Omental fat pad (tissue), 4 donors: ENCODE results near the gene BMP7. TPM values are rescaled to one million over a fixed set of nuclear protein-coding genes. Genes with fewer than 3 reads are reported as not detected.
"Not testable (repeated sequence)": the region's sequence is repeated elsewhere in the genome, so short reads cannot be mapped to it uniquely, and the experiment has no call there.

Source experiments
- ATAC-seq: fragments of 150-250 bp; one replicate; pipeline ENCODE4 v1.9.1; 2016; ENCODE audit warnings: mild to moderate bottlenecking, moderate library complexity; ENCODE audit not compliant: low FRiP score
- DNase-seq: peaks from one replicate; pipeline ENCODE4 v3.0.0-alpha.2; 2019; ENCODE audit warnings: low spot score
- CTCF ChIP-seq, 3 donors: fragments of 450-650 bp; IDR thresholded peaks; one replicate each; pipeline ENCODE4 v1.5.1; 2016 to 2017; ENCODE audit warnings: antibody characterized with exemption in 3 of 3, mild to moderate bottlenecking in 3 of 3, moderate library complexity in 2 of 3
- total RNA-seq, 4 donors: library from RNA; depleted of rRNA; stranded (reverse); fragments of >200 nt; gene quantifications; one replicate each; pipeline ENCODE4 v1.1.0, GENCODE V29; 2016

The BMP7 gene
- total RNA-seq, 4 donors from 2014 or later: 0.79 to 5.1 (median 1.7) TPM

- ATAC-seq: no peak
- no peak for TF ChIP-seq CTCF (IDR thresholded peaks at IDR 0.05)
- no peak for DNase-seq
Observed at GRCh38 chr20:57159193-57159851, 107.1 kb downstream of the BMP7 start.

- DNase-seq (no peak), ATAC-seq (no peak)
- TF ChIP-seq CTCF (IDR thresholded peaks at IDR 0.05): no peak
Observed at GRCh38 chr20:57158474-57158873, 108.0 kb downstream of the BMP7 start.

GRCh38 chr20:57157787-57158186, 108.7 kb downstream of the BMP7 start:
- not testable (repeated sequence) for DNase-seq, ATAC-seq

- DNase-seq (no peak), ATAC-seq (no peak)
- TF ChIP-seq CTCF (IDR thresholded peaks at IDR 0.05): no peak
Observed at GRCh38 chr20:57157106-57157691, 109.2 kb downstream of the BMP7 start.

- ATAC-seq (no peak), DNase-seq (no peak)
- TF ChIP-seq CTCF (IDR thresholded peaks at IDR 0.05): no peak
Observed at GRCh38 chr20:57156011-57156729, 110.3 kb downstream of the BMP7 start.

GRCh38 chr20:57155415-57155814, 111.0 kb downstream of the BMP7 start:
- ATAC-seq: no peak
- no peak for TF ChIP-seq CTCF (IDR thresholded peaks at IDR 0.05)
- no peak for DNase-seq

GRCh38 chr20:57153238-57153905, 113.1 kb downstream of the BMP7 start:
- no peak for TF ChIP-seq CTCF (IDR thresholded peaks at IDR 0.05)
- DNase-seq (no peak), ATAC-seq (no peak)
